Stimulated activated CD4-positive, alpha-beta T cell treated with anti-CD3 and anti-CD28 coated beads, Interleukin-2, amount 100 ng/mL, for 24 hours (primary cell): ENCODE measurements around the gene TPP1.
A peak's percentile ranks its signal among the peaks of the same experiment; 100 is the strongest.

Experiments used
- DNase-seq, 2 donors: peaks; one replicate each; pipeline ENCODE4 v3.0.0-alpha.2; 2020

Gene TPP1

GRCh38 chr11:6626971-6627761 is 7.9 kb upstream of the TPP1 start:
- DNase-seq: no peak

- no peak for DNase-seq
Measured at GRCh38 chr11:6625832-6626420, 6.7 kb upstream of the TPP1 start.

- DNase-seq: no peak
Measured at GRCh38 chr11:6625156-6625831, 6.1 kb upstream of the TPP1 start.

- DNase-seq: no peak
Measured at GRCh38 chr11:6623391-6624363, 4.5 kb upstream of the TPP1 start.

- no peak for DNase-seq
Measured at GRCh38 chr11:6622261-6623171, 3.3 kb upstream of the TPP1 start.

- DNase-seq: no peak
Measured at GRCh38 chr11:6621711-6622211, 2.5 kb upstream of the TPP1 start.

GRCh38 chr11:6620636-6621035 is 1.4 kb upstream of the TPP1 start:
- no peak for DNase-seq

GRCh38 chr11:6618117-6619003 is 862 bp downstream of the TPP1 start:
- DNase-seq: peak; percentile 58 to 67

- no peak for DNase-seq
Measured at GRCh38 chr11:6617315-6617781, 1.9 kb downstream of the TPP1 start.

- DNase-seq: no peak
Measured at GRCh38 chr11:6616596-6617250, 2.5 kb downstream of the TPP1 start.

GRCh38 chr11:6615882-6616585 is 3.2 kb downstream of the TPP1 start:
- no peak for DNase-seq

GRCh38 chr11:6615046-6615445 is 4.2 kb downstream of the TPP1 start:
- DNase-seq: no peak

GRCh38 chr11:6614446-6614845 is 4.8 kb downstream of the TPP1 start:
- no peak for DNase-seq

GRCh38 chr11:6613496-6613895 is 5.7 kb downstream of the TPP1 start:
- DNase-seq: no peak

- peak; percentile 95 to 97 for DNase-seq
Measured at GRCh38 chr11:6612213-6613041, 6.8 kb downstream of the TPP1 start, which contains the start of gene TAF10. TAF10 (minus strand) TSS chr11:6612216; CDS start chr11:6612189, 27 bp downstream.

GRCh38 chr11:6611963-6612212 is 7.3 kb downstream of the TPP1 start:
- no peak for DNase-seq

- peak; percentile 37 to 38 for DNase-seq
Measured at GRCh38 chr11:6611092-6611962, 7.9 kb downstream of the TPP1 start.
